Hematopoietic multipotent progenitor cell treated with erythropoietin and hydrocortisone succinate and interleukin-3 and kit ligand, for 15 days (in vitro differentiated cells): ENCODE results near the gene SLAMF7.
"Not testable (repeated sequence)": the region's sequence is repeated elsewhere in the genome, so short reads cannot be mapped to it uniquely, and the experiment has no call there.

Source experiments
- DNase-seq: peaks from one replicate; pipeline ENCODE4 v3.0.0-alpha.2; 2015; ENCODE audit warnings: low spot score

The SLAMF7 gene

DNA sequence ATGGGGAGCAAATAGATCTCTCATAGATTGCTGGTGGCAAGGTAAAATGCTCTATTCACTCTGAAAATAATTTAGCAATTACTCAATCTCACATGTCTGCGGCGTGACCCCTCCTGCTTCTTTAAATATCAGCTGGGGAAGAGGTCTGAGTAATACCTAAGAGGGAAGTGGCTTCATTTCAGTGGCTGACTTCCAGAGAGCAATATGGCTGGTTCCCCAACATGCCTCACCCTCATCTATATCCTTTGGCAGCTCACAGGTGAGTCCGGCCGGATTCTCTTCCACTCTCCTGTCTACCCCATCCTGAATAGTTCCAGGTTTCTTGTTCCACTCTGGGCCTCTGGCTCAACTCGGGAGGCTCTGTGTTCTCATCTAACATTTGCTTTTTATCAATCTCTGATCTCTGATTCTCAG lies at the start of gene SLAMF7:
Gene SLAMF7 (plus strand): TSS at position 150 of the 414 bp plus-strand sequence. CDS start 55 bp downstream, at position 205.
- no peak for DNase-seq

GRCh38 chr1:160692390-160692789 lies 46.7 kb upstream of the SLAMF7 start:
- not testable (repeated sequence) for DNase-seq

DNA sequence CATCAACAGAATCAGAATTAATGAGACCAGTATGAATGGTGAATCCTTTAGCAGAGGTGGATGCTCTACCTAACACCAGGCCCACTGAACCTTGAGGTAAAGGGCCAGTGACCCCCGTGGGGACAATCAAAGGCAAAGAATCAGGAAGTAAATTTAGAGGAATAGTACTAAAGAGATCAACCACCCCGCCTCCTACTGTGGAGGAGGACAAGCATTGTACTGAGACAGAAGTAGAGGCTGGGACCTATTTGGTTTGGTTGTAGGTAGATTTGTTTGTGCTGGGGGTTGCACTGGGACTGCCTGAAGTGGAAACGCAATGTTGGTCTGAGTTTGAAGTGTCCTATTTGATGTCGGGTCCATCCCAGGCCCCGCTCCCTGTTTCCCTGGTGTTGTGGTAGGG lies 36.9 kb upstream of the SLAMF7 start:
- no peak for DNase-seq

- DNase-seq: no peak
Measured at GRCh38 chr1:160704250-160704649, 34.8 kb upstream of the SLAMF7 start.

- DNase-seq: not testable (repeated sequence)
Measured at GRCh38 chr1:160705212-160705621, 33.8 kb upstream of the SLAMF7 start.

DNA sequence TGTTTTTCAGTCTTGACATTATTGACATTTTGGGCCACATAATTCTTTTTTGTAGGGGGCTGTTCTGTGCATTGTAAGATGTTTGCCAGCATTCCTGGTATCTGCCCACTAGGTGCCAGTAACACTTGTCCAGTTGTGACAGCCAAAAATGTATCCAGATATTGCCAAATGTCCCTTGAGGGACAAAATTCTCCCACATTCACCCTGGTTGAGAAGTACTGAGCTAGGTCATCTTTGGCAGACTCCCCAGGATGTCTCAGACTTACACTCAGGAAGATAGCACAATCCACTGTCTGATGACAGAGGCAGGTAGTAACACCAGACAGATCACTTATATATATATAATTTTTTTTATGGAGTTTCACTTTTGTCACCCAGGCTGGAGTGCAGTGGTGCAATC lies 33.3 kb upstream of the SLAMF7 start:
- no peak for DNase-seq

- DNase-seq: no peak
Measured at GRCh38 chr1:160706526-160707235, 32.4 kb upstream of the SLAMF7 start.

GRCh38 chr1:160707236-160708064 lies 31.6 kb upstream of the SLAMF7 start:
- no peak for DNase-seq

GRCh38 chr1:160708118-160708517 lies 30.9 kb upstream of the SLAMF7 start:
- no peak for DNase-seq

GRCh38 chr1:160708801-160709200 lies 30.2 kb upstream of the SLAMF7 start:
- no peak for DNase-seq

- DNase-seq: no peak
Measured at GRCh38 chr1:160709715-160710114, 29.3 kb upstream of the SLAMF7 start.

- no peak for DNase-seq
Measured at GRCh38 chr1:160710517-160711252, 28.4 kb upstream of the SLAMF7 start.

DNA sequence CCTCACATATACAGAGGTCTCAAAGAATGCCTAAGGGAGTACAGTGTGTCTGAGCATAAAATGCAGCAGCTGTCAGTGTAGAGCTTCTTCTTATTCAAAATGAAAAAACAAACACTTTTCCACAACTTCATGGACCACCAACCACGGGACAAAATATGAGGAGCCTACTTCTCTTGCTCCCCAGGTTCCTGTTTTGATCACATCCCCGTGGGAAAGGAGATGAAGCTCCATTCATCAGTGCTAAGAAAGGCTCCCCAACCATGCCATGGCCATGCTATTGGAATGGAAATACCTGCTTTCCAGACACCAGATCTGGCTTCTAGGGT lies 27.8 kb upstream of the SLAMF7 start:
- DNase-seq: no peak

DNA sequence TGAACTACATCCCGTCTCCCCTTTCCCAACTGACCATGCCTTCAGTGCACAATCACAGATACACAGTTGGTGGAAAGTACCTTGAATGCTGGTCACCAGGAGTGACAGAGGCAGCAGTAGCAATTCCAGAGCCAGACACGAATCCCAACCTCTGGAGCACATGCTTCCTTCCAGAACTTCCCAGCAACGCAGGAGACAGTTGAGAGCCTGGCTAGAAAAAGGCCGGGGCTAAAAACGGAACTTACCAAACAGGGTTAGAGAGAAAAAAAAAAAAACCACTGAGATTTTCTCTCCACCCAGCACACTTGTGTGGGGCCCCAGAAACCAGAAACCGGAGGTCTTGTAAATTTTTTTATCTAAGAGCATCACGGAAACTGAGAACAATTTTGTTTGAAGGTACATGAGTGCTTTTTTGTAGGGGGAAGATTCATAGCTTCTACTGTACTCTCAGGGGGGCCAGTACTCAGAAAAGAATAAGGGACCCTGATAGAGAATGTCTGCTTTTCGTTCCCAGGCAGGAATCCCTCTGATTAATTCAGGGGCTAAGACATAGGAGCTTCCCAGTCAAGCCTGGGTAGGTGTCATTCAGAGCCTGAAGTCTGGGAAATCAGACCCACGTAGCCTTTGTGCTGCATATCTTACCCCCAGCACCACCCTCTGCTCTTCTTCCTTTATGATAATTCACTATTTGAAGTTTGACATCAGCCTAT lies 27.3 kb upstream of the SLAMF7 start, which contains the start of gene CD48:
Gene CD48 (minus strand): TSS at position 221 of the 710 bp plus-strand sequence. CDS start 59 bp downstream, at position 162.
- DNase-seq: no peak

- DNase-seq: not testable (repeated sequence)
Measured at GRCh38 chr1:160712525-160713080, 26.4 kb upstream of the SLAMF7 start.

DNA sequence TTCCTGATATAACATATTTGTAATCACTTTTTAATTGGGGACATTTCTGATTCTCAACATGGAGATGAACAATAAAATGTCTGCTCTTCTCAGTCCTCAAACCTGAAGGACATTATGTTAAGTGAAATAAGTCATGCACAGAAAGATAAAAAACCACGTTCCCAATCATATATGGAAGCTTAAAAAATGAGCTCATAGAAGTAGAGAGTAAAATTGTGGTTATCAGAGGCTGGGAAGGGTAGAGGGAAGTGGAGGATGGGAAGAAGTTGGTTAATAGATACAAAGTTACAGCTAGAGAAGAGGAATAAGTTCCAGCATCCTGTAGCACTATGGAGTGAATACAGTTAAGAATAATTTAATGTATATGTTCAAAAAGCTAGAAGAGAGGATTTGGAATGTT lies 25.9 kb upstream of the SLAMF7 start:
- DNase-seq: no peak

DNA sequence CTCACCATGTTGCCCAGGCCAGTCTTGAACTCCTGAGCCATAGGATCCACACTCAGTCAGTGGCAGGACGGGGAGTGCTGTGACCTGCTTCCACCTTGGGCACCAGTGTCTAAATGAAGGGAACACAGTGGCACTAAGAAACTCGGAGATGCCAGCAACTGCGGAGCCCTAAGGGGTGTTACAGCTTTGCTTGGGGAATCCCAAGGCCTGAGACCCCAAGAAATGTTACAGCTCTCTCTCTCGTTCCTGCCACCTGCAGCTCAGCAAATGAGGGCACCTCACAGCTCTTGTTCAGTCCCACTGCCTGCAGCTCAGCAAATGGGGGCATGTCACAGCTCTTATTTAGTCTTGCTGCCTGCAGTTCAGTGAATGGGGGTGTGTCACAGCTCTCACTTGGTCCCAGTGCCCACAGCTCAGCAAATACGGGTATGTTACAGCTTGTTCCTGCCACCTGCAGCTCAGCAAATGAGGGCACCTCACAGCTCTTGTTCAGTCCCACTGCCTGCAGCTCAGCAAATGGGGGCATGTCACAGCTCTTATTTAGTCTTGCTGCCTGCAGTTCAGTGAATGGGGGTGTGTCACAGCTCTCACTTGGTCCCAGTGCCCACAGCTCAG lies 24.9 kb upstream of the SLAMF7 start:
- not testable (repeated sequence) for DNase-seq

GRCh38 chr1:160716013-160716412 lies 23.0 kb upstream of the SLAMF7 start:
- DNase-seq: no peak

DNA sequence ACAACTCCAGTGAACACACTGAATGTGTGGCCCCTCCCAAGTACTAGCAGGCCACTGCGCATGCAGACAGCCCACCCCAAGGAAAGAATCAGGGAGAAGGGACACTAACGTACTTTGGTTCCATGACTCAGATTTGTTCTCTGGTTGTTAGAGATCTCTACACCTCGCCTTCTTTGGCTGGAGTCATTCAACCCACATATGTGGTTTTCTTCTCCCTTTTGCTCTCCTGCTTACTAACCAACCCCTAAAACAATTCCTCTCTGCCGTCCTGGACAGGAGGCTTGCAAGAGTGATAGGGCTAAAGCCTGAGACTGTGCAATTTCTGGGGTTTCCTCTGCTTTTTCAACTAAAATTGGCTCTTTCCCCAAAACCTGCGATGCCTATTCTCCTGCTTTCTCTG lies 21.7 kb upstream of the SLAMF7 start:
- DNase-seq: no peak

- no peak for DNase-seq
Measured at GRCh38 chr1:160718210-160718609, 20.8 kb upstream of the SLAMF7 start.
